Adrenal gland (tissue), 19 donors: ENCODE data around the gene TMEM42. TPM values are rescaled to one million over a fixed set of nuclear protein-coding genes. Genes with fewer than 3 reads are reported as not detected.
A peak's percentile ranks its signal among the peaks of the same experiment; 100 is the strongest.
"Not testable (repeated sequence)": the region's sequence is repeated elsewhere in the genome, so short reads cannot be mapped to it uniquely, and the experiment has no call there.

Source experiments
- DNase-seq, 7 donors: peaks; one replicate each; pipeline ENCODE4 v3.0.0-alpha.2; 2019 to 2020
- H3K27ac ChIP-seq, 5 donors: fragments of 200-600 bp; sonication (generic) in 4 of 5; 1 replicate in 3 of 5; 2 replicates in 2 of 5; pipeline versions ENCODE4 v1.5.1 to v1.8.0; 2016 to 2020; ENCODE audit warnings: mild to moderate bottlenecking in 1 of 5
- H3K27me3 ChIP-seq: fragments of 200-600 bp; 2 replicates; pipeline ENCODE4 v1.8.0; 2021
- H3K36me3 ChIP-seq, 2 donors: fragments of 200-600 bp; replicated peaks in 1 of 2; 1 replicate in 1 of 2; 2 replicates in 1 of 2; pipeline versions ENCODE4 v1.5.1 to v1.8.0; 2018 to 2022
- H3K4me1 ChIP-seq, 2 donors: fragments of 200-600 bp; replicated peaks in 1 of 2; 1 replicate in 1 of 2; 2 replicates in 1 of 2; pipeline versions ENCODE4 v1.5.1 to v1.8.0; 2018 to 2021
- H3K4me3 ChIP-seq, 4 donors: fragments of 200-600 bp; sonication (generic) in 3 of 4; one replicate each; pipeline ENCODE4 v1.5.1; 2016 to 2018
- H3K9me3 ChIP-seq, 3 donors: fragments of 200-600 bp; sonication (generic) in 1 of 3; replicated peaks in 1 of 3; 1 replicate in 2 of 3; 2 replicates in 1 of 3; pipeline versions ENCODE4 v1.5.1 to v1.8.0; 2016 to 2021
- CTCF ChIP-seq, 6 experiments: fragments of 450-650 bp in 4 of 6; fragments of 200-600 bp in 2 of 6; sonication (generic) in 1 of 6; IDR thresholded peaks; 1 replicate in 5 of 6; 2 replicates in 1 of 6; pipeline versions ENCODE4 v1.5.1 to v1.8.0; 2016 to 2021; ENCODE audit warnings: antibody characterized with exemption in 6 of 6, mild to moderate bottlenecking in 2 of 6, moderate library complexity in 1 of 6
- POLR2A ChIP-seq, 2 donors: fragments of 450-650 bp; IDR thresholded peaks; one replicate each; pipeline ENCODE4 v1.6.1; 2017; ENCODE audit warnings: antibody characterized with exemption in 2 of 2, mild to moderate bottlenecking in 2 of 2, moderate library complexity in 1 of 2
- WGBS, 4 donors: extraction: QIAGEN DNeasy Blood & Tissue Kit in 2 of 4; methylation state at CpG; one replicate each; pipeline versions ENCODE4 v1.1.5 to v1.1.7; 2013 to 2017; 5-methylcytosine and 5-hydroxymethylcytosine counted together
- intact Hi-C, 2 donors: fragments of 100-400 bp; cut with DNase I; formaldehyde crosslinking; loops; one replicate each; pipeline versions ENCODE4 v1.14.1 to v1.15.0; 2022 to 2023
- long read RNA-seq, 10 donors: library from polyadenylated mRNA in 3 of 10; unstranded in 2 of 10; stranded (forward) in 1 of 10; transcript quantifications; one replicate each; pipeline ENCODE4 v2.0.0 and lab custom pipeline, GENCODE V29; 2021 to 2026
- polyA plus RNA-seq, 3 donors: library from polyadenylated mRNA; stranded (reverse); fragments of 200-250 nt in 2 of 3; fragments of 350-450 nt in 1 of 3; fragmentation: Illumina TruSeq in 1 of 3; extraction: RNeasy Lipid Tissue Mini Kit (QIAGEN cat#74804) in 1 of 3; gene quantifications; one replicate each; pipeline ENCODE4 v1.2.3, GENCODE V29; 2013 to 2014
- total RNA-seq, 9 donors: library from RNA; depleted of rRNA in 4 of 9; stranded (reverse); fragments of >200 nt in 4 of 9; fragments of 120-200 nt in 1 of 9; fragmentation: NEBNext Ultra II Directional in 1 of 9; extraction: Animal tissue kit (Norgen Biotek cat#: 25700) in 1 of 9; gene quantifications; one replicate each; pipeline versions ENCODE4 v1.1.0 to v1.2.4, GENCODE V29; 2013 to 2023
- donor health status: healthy with polysubstance abuse.
- donor health status: Bipolar disorder and iron deficiency.
- donor health status: DM: yes; HTN: yes; CAD: no.
- donor health status: DM: no; HTN: no; CAD: no.
- donor health status: DM: no; HTN: no; CAD: no.
- donor health status: DM: yes; HTN: yes; CAD: no.

Gene TMEM42
- total RNA-seq (10 to 100 TPM in 8 of 9 donors, 1 to 10 TPM in 1; 7.5 to 41.7 (median 27.9) TPM), polyA plus RNA-seq (10 to 100 TPM; 13.0 to 38.6 (median 33.8) TPM)
- long read RNA-seq, donor 1, transcript TMEM42-201 (3 exons, 1,026 nt) = major isoform, 10 of 11 reads
- long read RNA-seq, donor 1, partial matches to known transcripts = 0 of 11 reads
- long read RNA-seq, donor 1, other reads (novel, unspliced or antisense) = 0 of 11 reads
- long read RNA-seq, donor 2, partial matches to known transcripts = 0 of 7 reads
- long read RNA-seq, donor 2, other reads (novel, unspliced or antisense) = 0 of 7 reads
- long read RNA-seq, donor 3, partial matches to known transcripts = 0 of 7 reads
- long read RNA-seq, donor 3, other reads (novel, unspliced or antisense) = 0 of 7 reads
- long read RNA-seq, donor 4, transcript TMEM42-201 (3 exons, 1,026 nt) = major isoform, 8 of 19 reads
- long read RNA-seq, donor 4, partial matches to known transcripts = 0 of 19 reads
- long read RNA-seq, donor 4, other reads (novel, unspliced or antisense) = 11 of 19 reads
- long read RNA-seq, donor 5, transcript TMEM42-201 (3 exons, 1,026 nt) = major isoform, 16 of 19 reads
- long read RNA-seq, donor 5, partial matches to known transcripts = 0 of 19 reads
- long read RNA-seq, donor 5, other reads (novel, unspliced or antisense) = 3 of 19 reads
- long read RNA-seq, donor 6, transcript TMEM42-201 (3 exons, 1,026 nt) = major isoform, 9 of 21 reads
- long read RNA-seq, donor 6, partial matches to known transcripts = 1 of 21 reads
- long read RNA-seq, donor 6, other reads (novel, unspliced or antisense) = 10 of 21 reads
- long read RNA-seq, donor 7, partial matches to known transcripts = 0 of 3 reads
- long read RNA-seq, donor 7, other reads (novel, unspliced or antisense) = 0 of 3 reads
- long read RNA-seq, donor 8, partial matches to known transcripts = 0 of 4 reads
- long read RNA-seq, donor 8, other reads (novel, unspliced or antisense) = 0 of 4 reads
- long read RNA-seq, donor 9, transcript TMEM42-201 (3 exons, 1,026 nt) = major isoform, 7 of 16 reads
- long read RNA-seq, donor 9, partial matches to known transcripts = 8 of 16 reads
- long read RNA-seq, donor 9, other reads (novel, unspliced or antisense) = 0 of 16 reads
- long read RNA-seq, donor 10, partial matches to known transcripts = 0 of 4 reads
- long read RNA-seq, donor 10, other reads (novel, unspliced or antisense) = 0 of 4 reads

GRCh38 chr3:44861412-44862225, at the start of gene TMEM42:
TSS of gene TMEM42 (plus strand) at chr3:44861912. CDS start at chr3:44861925, 13 bp downstream.
- intact Hi-C loops = loop anchor here in 1 of 2 donors (5.0 to 10.0 kb wide), 2 partner anchors 97 to 131 kb away; partner anchors contain the start of genes KIAA1143 and KIF15
- H3K36me3 ChIP-seq = no peaks in the 10 kb centered on the region
- WGBS, 4 donors = 1 to 6% (median 2%) methylated on average over 33 to 91 of the region's 91 CpGs
- H3K9me3 ChIP-seq = no peaks in the 10 kb centered on the region
- TF ChIP-seq POLR2A (IDR thresholded peaks at IDR 0.05) (peak; percentile 70 to 74), CTCF (IDR thresholded peaks at IDR 0.05) (peak in 2 of 6 experiments; percentile 7 to 26)
- H3K4me3 ChIP-seq = peak within 1 kb of the TSS; percentile 21 to 98 (median 52)
- H3K4me1 ChIP-seq = peaks cover 0 to 11% of the 10 kb centered on the region in 2 donors
- peak within 1 kb of the TSS in 4 of 5 donors; percentile 76 to 98 (median 84) for H3K27ac ChIP-seq
- peak; percentile 86 to 94 (median 89) for DNase-seq
- no peaks in the 10 kb centered on the region for H3K27me3 ChIP-seq

GRCh38 chr3:44814751-44815150, 47.0 kb upstream of the TMEM42 start:
- TF ChIP-seq CTCF (IDR thresholded peaks at IDR 0.05) (no peak), POLR2A (IDR thresholded peaks at IDR 0.05) (no peak)
- intact Hi-C loops = no loop called here

GRCh38 chr3:44816334-44816733, 45.4 kb upstream of the TMEM42 start:
- H3K27me3 ChIP-seq, H3K4me1 ChIP-seq, H3K27ac ChIP-seq, intact Hi-C loops, H3K9me3 ChIP-seq, H3K36me3 ChIP-seq, DNase-seq, H3K4me3 ChIP-seq: not testable (repeated sequence)
- WGBS, 4 donors = 93 to 100% (median 99%) methylated on average over 2 of the region's 2 CpGs

More at GRCh38 chr3:44814751-44815150, 47.0 kb upstream of the TMEM42 start:
- Histone ChIP-seq H3K4me1 (no peaks in the 10 kb centered on the region), H3K27ac (no peak overlapping the region), H3K36me3 (no peaks in the 10 kb centered on the region), H3K27me3 (no peaks in the 10 kb centered on the region), H3K4me3 (no peak overlapping the region), H3K9me3 (no peaks in the 10 kb centered on the region)
- WGBS, 4 donors = 92 to 95% (median 95%) methylated on average over 6 of the region's 6 CpGs
- DNase-seq = no peak

- WGBS, 4 donors = 94 to 98% methylated on average over 33 to 34 of the region's 34 CpGs; no CpG with 5 or more reads in 2 of the 4 donors
- intact Hi-C loops, H3K9me3 ChIP-seq: not testable (repeated sequence)
Measured at GRCh38 chr3:44821206-44821605, 40.5 kb upstream of the TMEM42 start.

More at GRCh38 chr3:44821206-44821605, 40.5 kb upstream of the TMEM42 start:
- H3K36me3 ChIP-seq, H3K27ac ChIP-seq, H3K4me3 ChIP-seq, DNase-seq, H3K4me1 ChIP-seq, H3K27me3 ChIP-seq: not testable (repeated sequence)
